HepG2 (cell line): Measurements from ENCODE around the gene KIF25. TPM values are rescaled to one million over a fixed set of nuclear protein-coding genes. Genes with fewer than 3 reads are reported as not detected.

Experiments used
- ARID2 ChIP-seq: sonication (generic); formaldehyde crosslinking; IDR thresholded peaks from 2 replicates; pipeline ENCODE4 v1.8.1; 2022; ENCODE audit warnings: mild to moderate bottlenecking, missing genetic modification reagents, borderline replicate concordance
- ATAD3A ChIP-seq: sonication (generic); formaldehyde crosslinking; IDR thresholded peaks from 2 replicates; pipeline ENCODE4 v1.4.0; 2020; ENCODE audit warnings: missing genetic modification reagents
- EP300 ChIP-seq, 3 experiments: sonication (generic) in 1 of 3; formaldehyde crosslinking in 1 of 3; IDR thresholded peaks; 2 replicates each; pipeline versions ENCODE4 v1.5.1 to v1.6.1; 2011 to 2020; ENCODE audit warnings: low read depth in 2 of 3, low read length in 2 of 3, borderline replicate concordance in 1 of 3, improper control_type of control experiment in 1 of 3, mild to moderate bottlenecking in 1 of 3, missing genetic modification reagents in 1 of 3, moderate library complexity in 1 of 3
- FOXK2 ChIP-seq: fragments of 450-650 bp; IDR thresholded peaks from 2 replicates; pipeline ENCODE4 v1.6.1; 2016
- GLI4 ChIP-seq: sonication (generic); formaldehyde crosslinking; IDR thresholded peaks from 2 replicates; pipeline ENCODE4 v1.5.1; 2020; ENCODE audit warnings: missing genetic modification reagents, mild to moderate bottlenecking, moderate library complexity, borderline replicate concordance
- NCOR1 ChIP-seq: fragments of 200-600 bp; sonication (generic); IDR thresholded peaks from 2 replicates; pipeline ENCODE4 v1.7.0; 2017; ENCODE audit warnings: antibody characterized with exemption, low read length, borderline replicate concordance
- PHF5A ChIP-seq: IDR thresholded peaks from one replicate; pipeline ENCODE4 v1.6.1; 2018; ENCODE audit warnings: low read depth, missing genetic modification reagents; ENCODE audit not compliant: unreplicated experiment
- RBM39 ChIP-seq: fragments of 200-400 bp; formaldehyde crosslinking; IDR thresholded peaks from one replicate; pipeline ENCODE4 v1.6.1; 2018; ENCODE audit warnings: antibody characterized with exemption, mild to moderate bottlenecking, low read depth, low read length; ENCODE audit not compliant: poor library complexity, severe bottlenecking
- REL ChIP-seq: sonication (generic); formaldehyde crosslinking; conservative IDR thresholded peaks from 2 replicates; pipeline ENCODE4 v1.8.0; 2022; ENCODE audit warnings: mild to moderate bottlenecking, missing genetic modification reagents, moderate library complexity
- ZMAT3 ChIP-seq: sonication (generic); formaldehyde crosslinking; conservative IDR thresholded peaks from 2 replicates; pipeline ENCODE4 v1.7.0; 2021; ENCODE audit warnings: missing genetic modification reagents
- ZNF253 ChIP-seq: sonication (generic); formaldehyde crosslinking; IDR thresholded peaks from 2 replicates; pipeline ENCODE4 v1.8.0; 2022; ENCODE audit warnings: mild to moderate bottlenecking, missing genetic modification reagents, borderline replicate concordance
- ZNF274 ChIP-seq: sonication (generic); formaldehyde crosslinking; IDR thresholded peaks from 2 replicates; pipeline ENCODE4 v1.5.1; 2020; ENCODE audit warnings: mild to moderate bottlenecking, missing genetic modification reagents
- ZNF383 ChIP-seq: sonication (generic); formaldehyde crosslinking; IDR thresholded peaks from 2 replicates; pipeline ENCODE4 v1.4.0; 2020; ENCODE audit warnings: missing genetic modification reagents, mild to moderate bottlenecking, borderline replicate concordance
- ZNF567 ChIP-seq: sonication (generic); formaldehyde crosslinking; IDR thresholded peaks from 2 replicates; pipeline ENCODE4 v1.8.1; 2023; ENCODE audit warnings: mild to moderate bottlenecking, missing genetic modification reagents, borderline replicate concordance
- polyA plus RNA-seq, 8 experiments: library from polyadenylated mRNA; depleted of rRNA in 3 of 8; stranded (reverse) in 7 of 8; unstranded in 1 of 8; fragments of >200 nt; fragmentation: Illumina TruSeq in 4 of 8; extraction: Trizol in 4 of 8; gene quantifications; 2 replicates each; pipeline versions ENCODE4 v1.2.1 to v1.2.3, GENCODE V29; 2011 to 2016; ENCODE audit warnings: low read depth in 4 of 8, missing spikeins in 1 of 8, mixed read lengths in 1 of 8; ENCODE audit not compliant: insufficient read depth in 1 of 8
- total RNA-seq, 5 experiments: library from RNA; depleted of rRNA; stranded (reverse); fragments of >200 nt; fragmentation: Illumina TruSeq; extraction: Trizol; gene quantifications; 2 replicates each; pipeline ENCODE4 v1.2.3, GENCODE V29; 2016; ENCODE audit warnings: low read depth in 1 of 5
- TF ChIP-seq, protein P1 (sequence below): sonication (generic); formaldehyde crosslinking; IDR thresholded peaks from 2 replicates; pipeline ENCODE4 v1.4.0; 2020; ENCODE audit warnings: mild to moderate bottlenecking, missing genetic modification reagents, borderline replicate concordance
- TF ChIP-seq, protein P2 (sequence below): sonication (generic); formaldehyde crosslinking; IDR thresholded peaks from 2 replicates; pipeline ENCODE4 v1.5.1; 2020; ENCODE audit warnings: mild to moderate bottlenecking, missing genetic modification reagents
- TF ChIP-seq, protein P3 (sequence below): sonication (generic); formaldehyde crosslinking; IDR thresholded peaks from 2 replicates; pipeline ENCODE4 v1.4.0; 2020; ENCODE audit warnings: missing genetic modification reagents
- TF ChIP-seq, protein P4 (sequence below): sonication (generic); formaldehyde crosslinking; IDR thresholded peaks from 2 replicates; pipeline ENCODE4 v1.5.0; 2020; ENCODE audit warnings: missing genetic modification reagents

The KIF25 gene
- total and polyA plus RNA-seq, 2 of the 13 experiments (the other 11 are each of a cell fraction or from before 2014, with no cell fraction given), result not detected

DNA sequence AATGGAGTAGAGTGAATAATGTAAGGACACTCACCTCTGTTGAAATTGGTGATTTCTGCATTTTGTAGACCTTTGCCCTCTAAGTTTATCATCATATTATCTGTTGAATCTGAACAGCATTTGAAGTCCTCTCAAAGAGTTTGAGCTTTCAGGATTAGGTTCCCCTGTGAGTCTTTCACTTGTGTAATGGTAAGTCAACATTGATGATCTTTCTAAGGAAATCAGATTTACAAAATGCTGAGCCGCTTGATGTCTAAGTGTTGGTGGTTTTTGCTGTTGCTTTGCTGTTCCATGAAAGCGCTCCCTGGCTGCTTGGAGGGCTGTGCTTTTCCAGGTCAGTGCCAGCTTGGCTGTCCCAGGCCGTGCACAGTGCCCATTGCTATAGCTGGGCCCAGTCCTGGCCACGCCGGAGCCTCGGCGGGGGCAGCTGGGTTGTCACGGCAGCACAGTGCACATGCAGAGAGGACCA, 33.8 kb upstream of the KIF25 start (continued):
- TF ChIP-seq, protein P1, sequence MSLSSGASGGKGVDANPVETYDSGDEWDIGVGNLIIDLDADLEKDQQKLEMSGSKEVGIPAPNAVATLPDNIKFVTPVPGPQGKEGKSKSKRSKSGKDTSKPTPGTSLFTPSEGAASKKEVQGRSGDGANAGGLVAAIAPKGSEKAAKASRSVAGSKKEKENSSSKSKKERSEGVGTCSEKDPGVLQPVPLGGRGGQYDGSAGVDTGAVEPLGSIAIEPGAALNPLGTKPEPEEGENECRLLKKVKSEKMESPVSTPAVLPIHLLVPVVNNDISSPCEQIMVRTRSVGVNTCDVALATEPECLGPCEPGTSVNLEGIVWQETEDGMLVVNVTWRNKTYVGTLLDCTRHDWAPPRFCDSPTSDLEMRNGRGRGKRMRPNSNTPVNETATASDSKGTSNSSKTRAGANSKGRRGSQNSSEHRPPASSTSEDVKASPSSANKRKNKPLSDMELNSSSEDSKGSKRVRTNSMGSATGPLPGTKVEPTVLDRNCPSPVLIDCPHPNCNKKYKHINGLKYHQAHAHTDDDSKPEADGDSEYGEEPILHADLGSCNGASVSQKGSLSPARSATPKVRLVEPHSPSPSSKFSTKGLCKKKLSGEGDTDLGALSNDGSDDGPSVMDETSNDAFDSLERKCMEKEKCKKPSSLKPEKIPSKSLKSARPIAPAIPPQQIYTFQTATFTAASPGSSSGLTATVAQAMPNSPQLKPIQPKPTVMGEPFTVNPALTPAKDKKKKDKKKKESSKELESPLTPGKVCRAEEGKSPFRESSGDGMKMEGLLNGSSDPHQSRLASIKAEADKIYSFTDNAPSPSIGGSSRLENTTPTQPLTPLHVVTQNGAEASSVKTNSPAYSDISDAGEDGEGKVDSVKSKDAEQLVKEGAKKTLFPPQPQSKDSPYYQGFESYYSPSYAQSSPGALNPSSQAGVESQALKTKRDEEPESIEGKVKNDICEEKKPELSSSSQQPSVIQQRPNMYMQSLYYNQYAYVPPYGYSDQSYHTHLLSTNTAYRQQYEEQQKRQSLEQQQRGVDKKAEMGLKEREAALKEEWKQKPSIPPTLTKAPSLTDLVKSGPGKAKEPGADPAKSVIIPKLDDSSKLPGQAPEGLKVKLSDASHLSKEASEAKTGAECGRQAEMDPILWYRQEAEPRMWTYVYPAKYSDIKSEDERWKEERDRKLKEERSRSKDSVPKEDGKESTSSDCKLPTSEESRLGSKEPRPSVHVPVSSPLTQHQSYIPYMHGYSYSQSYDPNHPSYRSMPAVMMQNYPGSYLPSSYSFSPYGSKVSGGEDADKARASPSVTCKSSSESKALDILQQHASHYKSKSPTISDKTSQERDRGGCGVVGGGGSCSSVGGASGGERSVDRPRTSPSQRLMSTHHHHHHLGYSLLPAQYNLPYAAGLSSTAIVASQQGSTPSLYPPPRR, result peak; percentile 90
- TF ChIP-seq, protein P2, sequence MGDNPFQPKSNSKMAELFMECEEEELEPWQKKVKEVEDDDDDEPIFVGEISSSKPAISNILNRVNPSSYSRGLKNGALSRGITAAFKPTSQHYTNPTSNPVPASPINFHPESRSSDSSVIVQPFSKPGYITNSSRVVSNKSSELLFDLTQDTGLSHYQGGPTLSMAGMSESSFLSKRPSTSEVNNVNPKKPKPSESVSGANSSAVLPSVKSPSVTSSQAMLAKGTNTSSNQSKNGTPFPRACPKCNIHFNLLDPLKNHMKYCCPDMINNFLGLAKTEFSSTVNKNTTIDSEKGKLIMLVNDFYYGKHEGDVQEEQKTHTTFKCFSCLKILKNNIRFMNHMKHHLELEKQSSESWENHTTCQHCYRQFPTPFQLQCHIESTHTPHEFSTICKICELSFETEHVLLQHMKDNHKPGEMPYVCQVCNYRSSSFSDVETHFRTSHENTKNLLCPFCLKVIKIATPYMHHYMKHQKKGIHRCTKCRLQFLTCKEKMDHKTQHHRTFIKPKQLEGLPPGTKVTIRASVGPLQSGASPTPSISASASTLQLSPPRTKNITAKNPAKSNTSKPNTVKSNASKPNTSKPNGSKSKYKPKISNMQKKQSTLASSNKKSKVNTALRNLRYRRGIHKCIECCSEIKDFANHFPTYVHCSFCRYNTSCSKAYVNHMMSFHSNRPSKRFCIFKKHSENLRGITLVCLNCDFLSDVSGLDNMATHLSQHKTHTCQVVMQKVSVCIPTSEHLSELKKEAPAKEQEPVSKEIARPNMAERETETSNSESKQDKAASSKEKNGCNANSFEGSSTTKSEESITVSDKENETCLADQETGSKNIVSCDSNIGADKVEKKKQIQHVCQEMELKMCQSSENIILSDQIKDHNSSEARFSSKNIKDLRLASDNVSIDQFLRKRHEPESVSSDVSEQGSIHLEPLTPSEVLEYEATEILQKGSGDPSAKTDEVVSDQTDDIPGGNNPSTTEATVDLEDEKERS (CRISPR knock-in tag), result no peak
- no peak for TF ChIP-seq ATAD3A (CRISPR knock-in tag)
- no peak for TF ChIP-seq ZNF567
- 0 out of 2 replicates have a peak, but pooled peaks have one; percentile 55 for TF ChIP-seq ZNF383
- TF ChIP-seq GLI4 (CRISPR knock-in tag), result no peak
- TF ChIP-seq ZNF274, result no peak; the same call in 1 of the 2 replicates
- TF ChIP-seq EP300 (IDR thresholded peaks at IDR 0.05; ENCODE audit: low read depth in 2 of 2, low read length in 2 of 2), result peak in 1 of 2 experiments; percentile 94; a peak in 2 of 4 replicates
- TF ChIP-seq EP300 (CRISPR knock-in tag; IDR thresholded peaks at IDR 0.05; ENCODE audit: borderline replicate concordance), result peak; percentile 81; the same call in 1 of the 2 replicates
- TF ChIP-seq REL, result no peak
- no peak for TF ChIP-seq ZNF253 (CRISPR knock-in tag)
- TF ChIP-seq ARID2, result 0 out of 2 replicates have a peak, but pooled peaks have one; percentile 25
- TF ChIP-seq RBM39, result no peak
- TF ChIP-seq, protein P3, sequence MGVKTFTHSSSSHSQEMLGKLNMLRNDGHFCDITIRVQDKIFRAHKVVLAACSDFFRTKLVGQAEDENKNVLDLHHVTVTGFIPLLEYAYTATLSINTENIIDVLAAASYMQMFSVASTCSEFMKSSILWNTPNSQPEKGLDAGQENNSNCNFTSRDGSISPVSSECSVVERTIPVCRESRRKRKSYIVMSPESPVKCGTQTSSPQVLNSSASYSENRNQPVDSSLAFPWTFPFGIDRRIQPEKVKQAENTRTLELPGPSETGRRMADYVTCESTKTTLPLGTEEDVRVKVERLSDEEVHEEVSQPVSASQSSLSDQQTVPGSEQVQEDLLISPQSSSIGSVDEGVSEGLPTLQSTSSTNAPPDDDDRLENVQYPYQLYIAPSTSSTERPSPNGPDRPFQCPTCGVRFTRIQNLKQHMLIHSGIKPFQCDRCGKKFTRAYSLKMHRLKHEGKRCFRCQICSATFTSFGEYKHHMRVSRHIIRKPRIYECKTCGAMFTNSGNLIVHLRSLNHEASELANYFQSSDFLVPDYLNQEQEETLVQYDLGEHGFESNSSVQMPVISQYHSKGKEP (CRISPR knock-in tag), result peak; percentile 55; the same call in 1 of the 2 replicates
- peak; percentile 50 for TF ChIP-seq PHF5A
- TF ChIP-seq ZMAT3 (CRISPR knock-in tag), result no peak
- TF ChIP-seq FOXK2, result no peak
- TF ChIP-seq, protein P4, sequence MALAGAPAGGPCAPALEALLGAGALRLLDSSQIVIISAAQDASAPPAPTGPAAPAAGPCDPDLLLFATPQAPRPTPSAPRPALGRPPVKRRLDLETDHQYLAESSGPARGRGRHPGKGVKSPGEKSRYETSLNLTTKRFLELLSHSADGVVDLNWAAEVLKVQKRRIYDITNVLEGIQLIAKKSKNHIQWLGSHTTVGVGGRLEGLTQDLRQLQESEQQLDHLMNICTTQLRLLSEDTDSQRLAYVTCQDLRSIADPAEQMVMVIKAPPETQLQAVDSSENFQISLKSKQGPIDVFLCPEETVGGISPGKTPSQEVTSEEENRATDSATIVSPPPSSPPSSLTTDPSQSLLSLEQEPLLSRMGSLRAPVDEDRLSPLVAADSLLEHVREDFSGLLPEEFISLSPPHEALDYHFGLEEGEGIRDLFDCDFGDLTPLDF, result peak; percentile 20; the same call in 1 of the 2 replicates
- TF ChIP-seq NCOR1, result peak; percentile 78; the same call in 1 of the 2 replicates
